HG03558 (cell line): Measurements from ENCODE around the gene THSD4.
"Not testable (repeated sequence)": the region's sequence is repeated elsewhere in the genome, so short reads cannot be mapped to it uniquely, and the experiment has no call there.

ENCODE experiments used
- ATAC-seq: cut with Tn5 transposase; IDR thresholded peaks from one replicate; pipeline ENCODE4 v1.9.1; 2021; ENCODE audit warnings: moderate number of reproducible peaks; ENCODE audit not compliant: unreplicated experiment; ENCODE audit errors: extremely low read depth

THSD4 gene

GRCh38 chr15:71143373-71144310 is 28.4 kb downstream of the THSD4 start:
- no peak for ATAC-seq

DNA sequence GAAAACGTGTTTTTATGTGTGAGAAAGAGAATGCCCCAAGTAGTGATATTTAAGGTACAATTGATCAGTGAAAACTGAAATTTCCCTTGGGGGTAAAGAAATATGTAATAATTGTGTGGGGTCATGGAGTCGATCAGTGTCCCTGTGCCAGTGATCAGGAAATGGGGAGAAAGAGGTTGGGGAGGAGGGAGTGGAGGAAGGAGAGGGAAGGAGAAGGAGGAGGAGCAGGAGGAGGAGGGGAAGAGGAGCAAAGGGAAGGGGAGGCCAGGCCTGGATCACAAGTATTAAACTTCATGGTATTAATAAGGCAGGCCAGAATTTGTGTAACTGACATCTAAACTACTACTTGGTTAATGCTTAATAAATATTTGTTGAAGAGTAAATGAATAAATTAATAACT is 30.4 kb downstream of the THSD4 start:
- no peak for ATAC-seq

- ATAC-seq: no peak
Observed at GRCh38 chr15:71146580-71146982, 31.3 kb downstream of the THSD4 start.

GRCh38 chr15:71148048-71148447 is 32.8 kb downstream of the THSD4 start:
- ATAC-seq: no peak

DNA sequence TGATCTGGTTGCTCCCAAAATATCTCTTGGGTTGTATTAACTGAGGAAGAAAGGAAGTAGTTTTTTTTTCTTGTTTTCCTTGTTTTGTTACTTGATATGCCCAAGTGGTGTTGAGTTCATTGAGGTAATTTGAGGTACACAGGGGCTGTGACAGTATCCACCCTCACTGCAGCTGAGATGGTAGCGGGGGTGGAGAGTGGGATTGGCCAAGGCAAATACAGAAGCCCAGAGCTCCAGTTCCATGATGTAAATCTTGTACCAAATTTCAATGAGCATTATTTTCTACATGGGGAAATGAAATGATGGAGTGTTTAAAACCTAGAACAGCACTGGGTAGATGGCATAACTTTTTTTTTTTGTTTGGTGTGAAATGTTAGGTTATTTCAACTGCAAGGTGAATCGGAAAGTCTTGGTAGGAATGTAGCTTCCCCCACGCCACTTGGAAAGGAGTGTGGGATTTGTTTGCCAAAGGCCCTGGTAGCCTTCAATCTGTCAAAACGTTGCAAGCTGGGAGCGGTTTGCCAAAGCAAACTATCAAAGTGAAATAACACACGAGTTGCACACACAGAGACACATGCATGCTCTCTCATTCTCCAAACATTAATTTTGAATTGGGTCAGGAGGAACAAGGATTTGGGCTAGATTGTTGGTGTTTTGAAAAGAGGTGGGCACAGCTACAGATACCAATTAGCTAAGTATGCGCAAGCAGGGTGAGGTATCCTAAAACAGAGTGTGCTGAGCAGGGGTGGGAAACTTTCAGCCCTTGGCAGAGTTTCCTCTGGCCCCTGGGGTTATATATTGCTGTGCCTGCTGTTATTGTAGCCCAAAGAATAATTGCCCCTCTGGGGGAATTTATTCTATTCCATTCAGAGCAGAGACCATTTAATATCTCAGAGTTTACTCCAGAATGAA is 34.6 kb downstream of the THSD4 start:
- ATAC-seq: no peak

- ATAC-seq: no peak
Observed at GRCh38 chr15:71151081-71151480, 35.8 kb downstream of the THSD4 start.

DNA sequence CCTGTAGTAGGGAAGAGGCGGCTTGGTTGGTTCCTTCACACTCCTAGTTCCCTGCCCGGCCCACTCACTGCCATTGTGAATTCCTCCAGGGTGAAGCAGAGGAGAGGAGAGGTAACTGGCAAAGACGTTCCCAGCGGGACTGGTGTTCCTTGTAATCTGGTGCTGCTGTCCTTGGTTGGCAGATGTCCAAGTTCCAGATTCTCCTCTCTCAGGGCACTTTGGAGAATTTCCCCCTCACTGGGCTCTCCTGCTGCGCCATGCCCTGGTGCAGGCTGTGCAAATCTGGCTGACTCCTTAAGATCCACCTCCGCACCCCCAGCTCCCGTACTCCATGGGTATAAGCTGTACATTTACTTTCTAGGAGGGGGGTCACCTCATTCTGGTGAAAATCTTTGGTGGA is 37.3 kb downstream of the THSD4 start:
- ATAC-seq: no peak

DNA sequence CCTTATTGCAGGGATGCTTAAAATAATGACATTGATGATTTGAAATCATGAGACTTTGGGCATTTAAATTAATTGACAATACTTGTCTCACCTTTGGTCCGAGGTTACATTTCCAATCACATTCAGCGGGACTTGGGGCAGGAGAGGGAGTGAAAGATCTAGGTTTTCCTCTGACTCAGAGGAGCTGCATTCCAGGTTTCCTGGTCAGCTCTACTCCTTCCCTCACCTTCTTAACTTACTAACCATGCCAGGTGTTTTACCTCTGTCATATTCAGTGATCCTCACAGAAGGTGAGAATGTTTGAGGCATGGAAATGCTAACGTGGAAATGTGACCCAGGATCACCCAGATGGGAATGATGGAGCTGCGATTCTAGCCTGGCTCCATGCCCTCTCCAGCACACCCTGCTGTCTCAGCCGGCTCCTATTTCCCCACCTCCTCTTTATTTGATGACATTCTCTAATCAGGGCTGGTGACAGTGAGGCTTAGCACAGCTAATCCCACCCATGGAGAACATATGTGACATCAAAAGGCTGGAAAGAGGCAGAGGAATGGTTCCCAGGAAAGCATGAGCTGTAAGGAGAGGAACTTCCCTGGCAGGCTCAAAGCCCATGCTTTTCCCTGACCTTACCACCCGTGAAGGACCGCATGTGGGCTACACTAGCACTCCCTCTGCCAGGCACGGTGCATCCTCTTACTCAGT is 38.7 kb downstream of the THSD4 start:
- no peak for ATAC-seq

DNA sequence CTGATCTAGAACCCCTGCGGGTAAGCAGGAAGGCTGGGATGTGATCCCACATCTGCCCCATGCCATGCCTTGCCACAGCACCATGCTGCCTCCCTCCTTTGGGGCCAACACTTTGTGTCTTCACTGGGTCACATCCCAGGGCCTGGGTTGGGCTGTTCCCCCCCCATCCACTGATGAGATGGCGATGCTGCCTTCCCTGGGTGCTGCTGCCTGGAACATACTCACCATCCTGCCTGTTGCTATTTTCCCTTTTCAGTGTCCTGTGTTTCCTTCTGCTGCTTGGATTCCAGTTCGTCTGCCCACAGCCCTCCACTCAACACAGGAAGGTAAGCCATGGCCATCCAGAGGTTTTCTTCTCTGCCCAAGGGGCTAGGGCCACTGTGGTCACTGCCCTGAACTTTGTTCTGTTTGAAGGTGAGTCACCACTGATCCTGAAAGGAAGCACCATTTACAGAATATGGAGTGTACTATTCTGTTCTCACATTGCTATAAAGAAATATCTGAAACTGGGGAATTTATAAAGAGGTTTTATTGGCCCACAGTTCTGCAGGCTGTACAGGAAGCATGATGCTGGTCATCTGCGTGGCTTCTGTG is 39.4 kb downstream of the THSD4 start:
- ATAC-seq: no peak

DNA sequence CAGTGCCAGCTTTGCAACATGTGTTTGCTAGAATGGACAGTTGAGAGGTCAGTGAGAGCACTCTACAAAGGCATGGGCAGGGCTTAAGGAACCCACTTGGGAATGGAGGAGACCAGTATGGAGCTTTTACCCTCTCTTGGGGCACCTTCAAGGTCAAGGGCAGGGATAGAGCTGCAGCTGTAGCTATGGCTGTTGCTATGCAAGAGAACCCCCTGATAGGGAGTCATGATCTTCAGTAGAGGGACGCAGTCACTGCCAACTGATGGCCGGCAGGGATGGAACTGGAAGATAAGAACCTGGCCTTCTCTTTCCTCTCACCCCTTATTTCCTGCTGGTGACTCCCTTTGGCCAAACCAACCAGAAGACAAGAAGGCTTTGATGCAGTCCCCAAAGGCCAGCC is 40.3 kb downstream of the THSD4 start:
- ATAC-seq: no peak

DNA sequence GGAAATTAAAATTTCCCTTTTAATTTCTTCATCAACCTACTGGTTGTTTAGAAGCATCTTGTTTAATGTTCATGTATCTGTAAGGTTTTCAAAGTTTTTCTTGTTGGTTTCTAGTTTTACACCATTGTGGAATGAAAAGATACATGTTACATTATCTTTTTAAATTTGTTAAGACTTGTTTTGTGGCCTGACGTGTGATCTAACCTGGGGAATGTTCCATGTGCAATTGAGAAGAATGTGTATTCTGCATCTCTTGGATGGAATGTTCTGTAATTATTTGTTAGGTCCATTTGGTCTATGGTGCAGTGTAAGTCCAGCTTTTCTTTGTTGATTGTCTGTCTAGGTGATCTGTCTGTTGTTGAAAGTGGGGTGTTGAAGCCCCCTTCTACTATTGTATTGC is 45.7 kb downstream of the THSD4 start:
- no peak for ATAC-seq

DNA sequence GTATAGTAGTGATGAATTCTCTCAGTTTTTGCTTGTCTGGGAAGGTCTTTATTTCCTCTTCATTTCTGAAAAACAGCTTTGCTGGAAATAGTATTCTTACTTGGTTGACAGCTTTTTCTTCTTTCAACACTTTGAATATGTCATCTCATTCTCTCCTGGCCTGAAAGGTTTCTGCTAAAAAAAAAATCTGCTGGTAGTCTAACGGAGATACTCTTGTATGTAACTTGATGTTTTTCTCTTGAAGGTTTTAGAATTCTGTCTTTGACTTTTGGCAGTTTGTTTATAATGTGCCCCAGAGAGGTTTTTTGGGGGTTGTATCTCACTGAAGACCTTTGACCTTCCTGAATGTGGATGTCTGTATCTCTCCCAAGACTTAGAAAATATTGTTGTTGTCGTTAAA is 47.0 kb downstream of the THSD4 start:
- no peak for ATAC-seq

DNA sequence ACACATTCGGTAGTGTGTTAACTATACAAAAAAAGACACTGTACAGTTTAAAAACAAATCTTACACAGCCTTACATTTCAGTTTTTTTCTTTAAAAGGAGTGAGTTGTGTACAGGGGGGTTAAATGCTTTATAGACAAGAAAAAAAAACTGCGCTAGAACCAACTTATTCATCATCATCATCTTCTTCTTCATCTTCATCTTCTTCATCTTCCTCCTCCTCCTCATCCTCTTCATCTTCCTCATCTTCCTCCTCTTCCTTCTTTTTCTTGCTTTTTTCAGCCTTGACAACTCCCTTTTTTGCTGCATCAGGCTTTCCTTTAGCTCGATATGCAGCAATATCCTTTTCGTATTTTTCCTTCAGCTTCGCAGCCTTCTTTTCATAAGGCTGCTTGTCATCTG is 49.3 kb downstream of the THSD4 start:
- ATAC-seq: not testable (repeated sequence)

- ATAC-seq: no peak
Observed at GRCh38 chr15:71167445-71168165, 52.3 kb downstream of the THSD4 start.

DNA sequence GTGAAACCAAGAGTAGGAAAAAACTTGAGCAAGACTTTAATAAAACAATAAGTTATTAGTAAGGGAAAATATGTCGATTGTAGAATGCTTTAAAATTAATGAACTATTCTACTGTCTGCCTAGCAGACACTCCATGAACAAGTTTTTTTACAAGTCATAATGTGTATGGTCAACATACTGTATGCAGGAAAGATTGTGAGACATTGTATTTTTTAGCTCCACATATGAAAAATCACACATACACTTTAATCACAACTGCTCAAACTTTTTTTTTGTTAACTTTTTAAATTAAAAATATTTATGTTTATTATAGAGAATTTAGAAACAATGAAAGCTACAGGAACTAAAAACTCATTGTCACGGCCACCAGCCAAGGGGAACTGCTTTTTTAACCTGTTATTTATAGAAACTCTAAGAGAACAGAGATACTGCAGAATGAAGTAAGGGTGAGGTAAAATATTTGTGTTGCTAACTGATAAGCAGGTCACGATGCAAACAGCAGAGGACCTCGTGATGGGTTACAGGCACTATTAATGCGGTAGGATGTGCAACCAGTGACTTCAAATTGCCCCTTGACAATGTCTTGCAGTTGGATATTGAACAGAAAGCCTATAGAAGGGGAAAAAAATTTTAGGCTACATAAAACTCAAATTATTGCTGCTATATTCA is 53.0 kb downstream of the THSD4 start:
- ATAC-seq: no peak

GRCh38 chr15:71170163-71170562 is 54.9 kb downstream of the THSD4 start:
- no peak for ATAC-seq

- no peak for ATAC-seq
Observed at GRCh38 chr15:71171195-71171594, 55.9 kb downstream of the THSD4 start.

- not testable (repeated sequence) for ATAC-seq
Observed at GRCh38 chr15:71174360-71174759, 59.1 kb downstream of the THSD4 start.
